Measurements from ENCODE around the gene SELENOT. TPM values are rescaled to one million over a fixed set of nuclear protein-coding genes. Genes with fewer than 3 reads are reported as not detected.
"Not testable (repeated sequence)": the region's sequence is repeated elsewhere in the genome, so short reads cannot be mapped to it uniquely, and the experiment has no call there.

SELENOT gene
- total RNA-seq, 1 donor from 2014 or later, result 73.6 TPM

DNA sequence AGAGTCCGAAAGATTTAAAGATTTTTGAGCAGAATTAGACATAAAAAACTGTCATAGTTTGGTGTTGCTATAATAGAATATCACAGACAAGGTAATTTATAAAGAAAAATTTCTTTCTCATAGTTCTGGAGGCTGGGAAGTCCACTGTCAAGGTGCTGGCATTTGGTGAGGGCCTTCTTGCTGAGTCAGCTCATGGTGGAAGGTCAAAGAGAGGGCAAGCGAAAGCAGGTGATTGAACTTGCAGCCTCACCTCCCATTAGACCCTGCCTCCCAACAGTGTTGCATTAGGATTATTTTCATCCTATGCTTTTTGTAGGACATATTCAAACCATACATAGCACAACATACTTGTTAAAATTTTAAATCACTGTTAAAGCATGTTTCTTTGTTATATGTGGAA, 9.9 kb downstream of the SELENOT start:
- no peaks in the 10 kb centered on the region for H3K9me3 Mint-ChIP-seq (ENCODE audit: unreplicated experiment)
- no peaks in the 10 kb centered on the region for H3K27me3 Mint-ChIP-seq (ENCODE audit: unreplicated experiment)
- no peak for TF ChIP-seq CTCF (IDR thresholded peaks at IDR 0.05; ENCODE audit: unreplicated experiment)
- H3K36me3 Mint-ChIP-seq (ENCODE audit: low read depth, unreplicated experiment), result peaks cover 12% of the 10 kb centered on the region
- H3K4me1 Mint-ChIP-seq (ENCODE audit: unreplicated experiment), result peaks cover 18% of the 10 kb centered on the region
- DNase-seq (ENCODE audit: low spot score), result no peak
- no peak overlapping the region for H3K27ac Mint-ChIP-seq (ENCODE audit: unreplicated experiment)
- no peak overlapping the region for H3K4me3 Mint-ChIP-seq (ENCODE audit: unreplicated experiment)

GRCh38 chr3:150613709-150614480, 10.8 kb downstream of the SELENOT start:
- Mint-ChIP-seq H3K27me3 (ENCODE audit: unreplicated experiment) (no peaks in the 10 kb centered on the region), H3K4me3 (ENCODE audit: unreplicated experiment) (no peak overlapping the region), H3K27ac (ENCODE audit: unreplicated experiment) (no peak overlapping the region), H3K36me3 (ENCODE audit: low read depth, unreplicated experiment) (peaks cover 12% of the 10 kb centered on the region), H3K9me3 (ENCODE audit: unreplicated experiment) (no peaks in the 10 kb centered on the region), H3K4me1 (ENCODE audit: unreplicated experiment) (peaks cover 17% of the 10 kb centered on the region)
- TF ChIP-seq CTCF (IDR thresholded peaks at IDR 0.05; ENCODE audit: unreplicated experiment), result no peak
- DNase-seq (ENCODE audit: low spot score), result no peak

GRCh38 chr3:150620002-150620689, 17.0 kb downstream of the SELENOT start:
- Mint-ChIP-seq H3K36me3 (ENCODE audit: low read depth, unreplicated experiment) (peaks cover 6% of the 10 kb centered on the region), H3K27me3 (ENCODE audit: unreplicated experiment) (no peaks in the 10 kb centered on the region), H3K27ac (ENCODE audit: unreplicated experiment) (no peak overlapping the region), H3K4me3 (ENCODE audit: unreplicated experiment) (no peak overlapping the region), H3K4me1 (ENCODE audit: unreplicated experiment) (no peaks in the 10 kb centered on the region), H3K9me3 (ENCODE audit: unreplicated experiment) (no peaks in the 10 kb centered on the region)
- DNase-seq (ENCODE audit: low spot score), result no peak
- TF ChIP-seq CTCF (IDR thresholded peaks at IDR 0.05; ENCODE audit: unreplicated experiment), result no peak

DNA sequence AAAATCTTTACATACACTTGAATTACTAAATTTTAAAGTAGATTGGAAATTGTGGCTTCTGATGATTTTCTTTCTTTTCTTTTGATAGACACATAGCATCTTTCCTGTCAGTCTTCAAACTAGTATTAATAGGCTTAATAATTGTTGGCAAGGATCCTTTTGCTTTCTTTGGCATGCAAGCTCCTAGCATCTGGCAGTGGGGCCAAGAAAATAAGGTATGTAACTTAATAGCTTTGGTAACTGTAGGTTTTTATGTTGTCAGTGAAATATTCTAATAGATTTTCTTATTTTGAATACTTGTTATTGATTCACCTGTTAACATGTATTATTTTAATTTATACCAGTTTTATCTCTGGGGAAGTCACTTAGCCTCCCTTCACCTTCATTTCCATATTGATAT, 19.8 kb downstream of the SELENOT start:
- not testable (repeated sequence) for H3K36me3 Mint-ChIP-seq (ENCODE audit: low read depth, unreplicated experiment); H3K9me3 Mint-ChIP-seq (ENCODE audit: unreplicated experiment); H3K27me3 Mint-ChIP-seq (ENCODE audit: unreplicated experiment); H3K4me3 Mint-ChIP-seq (ENCODE audit: unreplicated experiment); DNase-seq (ENCODE audit: low spot score); H3K4me1 Mint-ChIP-seq (ENCODE audit: unreplicated experiment); H3K27ac Mint-ChIP-seq (ENCODE audit: unreplicated experiment)

- Mint-ChIP-seq H3K36me3 (ENCODE audit: low read depth, unreplicated experiment) (peaks cover 6% of the 10 kb centered on the region), H3K27me3 (ENCODE audit: unreplicated experiment) (peaks cover 2% of the 10 kb centered on the region), H3K4me3 (ENCODE audit: unreplicated experiment) (no peak overlapping the region), H3K9me3 (ENCODE audit: unreplicated experiment) (no peaks in the 10 kb centered on the region), H3K27ac (ENCODE audit: unreplicated experiment) (no peak overlapping the region), H3K4me1 (ENCODE audit: unreplicated experiment) (no peaks in the 10 kb centered on the region)
- no peak for DNase-seq (ENCODE audit: low spot score)
- TF ChIP-seq CTCF (IDR thresholded peaks at IDR 0.05; ENCODE audit: unreplicated experiment), result no peak
These were observed 20.8 kb downstream of the SELENOT start for GRCh38 chr3:150623945-150624344.

Data from endothelial cell (in vitro differentiated cells).